ENCODE measurements around the gene NID1. TPM values are rescaled to one million over a fixed set of nuclear protein-coding genes. Genes with fewer than 3 reads are reported as not detected.

NID1 gene
- total RNA-seq, 1 donor from 2014 or later, result 89.4 TPM

- DNase-seq (ENCODE audit: low spot score), result no peak
These were observed 667 bp upstream of the NID1 start for GRCh38 chr1:236065509-236066005.

GRCh38 chr1:236063919-236064673 lies 794 bp downstream of the NID1 start:
- peak; percentile 73 for DNase-seq (ENCODE audit: low spot score)

GRCh38 chr1:236063551-236063918 lies 1.4 kb downstream of the NID1 start:
- DNase-seq (ENCODE audit: low spot score), result no peak

DNA sequence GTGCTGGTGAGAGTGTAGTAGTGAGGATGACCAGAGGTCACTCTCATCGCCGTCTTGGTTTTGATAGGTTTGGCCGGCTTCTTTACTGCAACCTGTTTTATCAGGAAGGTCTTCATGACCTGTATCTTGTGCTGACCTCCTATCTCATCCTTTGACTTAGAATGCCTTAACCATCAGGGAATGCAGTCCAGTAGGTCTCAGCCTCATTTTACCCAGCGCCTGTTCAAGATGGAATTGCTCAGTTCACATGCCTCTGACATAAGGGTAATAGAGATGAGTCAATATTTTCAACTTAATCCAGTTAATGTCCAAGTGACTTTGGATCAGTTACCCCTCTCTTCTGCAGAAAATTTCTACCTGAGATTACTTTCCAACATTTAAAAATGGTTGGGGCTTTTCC lies 4.6 kb downstream of the NID1 start:
- no peak for DNase-seq (ENCODE audit: low spot score)

DNA sequence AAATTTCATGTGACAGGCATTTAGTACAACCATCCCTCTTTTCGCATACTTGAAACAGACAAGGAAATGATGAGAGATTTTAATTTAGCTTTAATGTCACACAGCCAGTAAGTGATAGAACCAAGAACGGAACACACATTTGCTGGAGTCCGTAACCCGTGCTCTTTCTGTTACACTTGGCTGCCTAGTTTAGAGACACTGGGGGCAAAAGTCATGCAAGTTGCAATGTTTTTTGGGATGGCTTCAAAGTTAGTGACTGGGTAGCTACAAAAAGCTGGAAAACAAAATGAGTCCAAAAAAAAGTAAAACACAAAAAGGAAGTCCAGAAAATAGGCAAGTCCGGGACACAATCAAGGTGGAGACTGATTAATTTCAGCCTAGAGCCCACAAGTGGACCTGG lies 5.9 kb downstream of the NID1 start:
- DNase-seq (ENCODE audit: low spot score), result no peak

- DNase-seq (ENCODE audit: low spot score), result no peak
These were observed 6.6 kb downstream of the NID1 start for GRCh38 chr1:236058141-236058934.

GRCh38 chr1:236057546-236057945 lies 7.3 kb downstream of the NID1 start:
- DNase-seq (ENCODE audit: low spot score), result no peak

DNA sequence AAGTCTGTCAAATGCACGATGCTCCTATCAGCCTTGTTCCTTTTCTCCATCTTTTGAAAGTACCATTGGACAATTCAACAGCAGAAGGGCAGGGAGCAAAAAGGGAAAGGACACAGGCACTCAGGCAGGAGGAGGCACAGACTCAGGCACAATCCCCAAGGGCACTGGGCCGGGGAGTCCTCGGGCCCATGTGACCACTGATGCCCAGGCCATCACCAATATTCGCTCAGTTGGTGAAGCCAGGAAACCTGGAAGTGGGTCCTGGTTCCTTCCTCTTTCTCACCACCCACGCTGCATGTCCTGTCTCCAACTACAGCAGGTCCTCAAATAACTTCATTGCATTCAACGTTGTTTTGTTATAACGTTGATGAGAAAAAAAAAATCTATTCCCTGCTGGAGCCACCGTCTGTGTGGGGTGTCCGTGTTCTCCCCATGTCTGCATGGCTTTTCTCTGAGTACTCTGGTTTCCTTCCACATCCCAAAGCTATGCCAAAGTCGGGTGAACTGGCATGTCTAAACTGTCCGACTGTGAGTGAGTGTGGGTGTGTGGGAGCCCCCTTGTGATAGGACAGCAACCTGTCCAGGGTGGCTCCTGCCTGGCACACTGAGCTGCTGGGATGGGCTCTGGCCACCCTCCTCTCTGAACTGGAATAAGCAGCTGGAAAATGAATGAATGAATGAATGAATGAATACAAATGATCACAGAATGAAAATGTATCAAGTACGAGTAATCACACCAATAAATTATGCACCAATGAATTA lies 12.5 kb downstream of the NID1 start:
- DNase-seq (ENCODE audit: low spot score), result no peak

DNA sequence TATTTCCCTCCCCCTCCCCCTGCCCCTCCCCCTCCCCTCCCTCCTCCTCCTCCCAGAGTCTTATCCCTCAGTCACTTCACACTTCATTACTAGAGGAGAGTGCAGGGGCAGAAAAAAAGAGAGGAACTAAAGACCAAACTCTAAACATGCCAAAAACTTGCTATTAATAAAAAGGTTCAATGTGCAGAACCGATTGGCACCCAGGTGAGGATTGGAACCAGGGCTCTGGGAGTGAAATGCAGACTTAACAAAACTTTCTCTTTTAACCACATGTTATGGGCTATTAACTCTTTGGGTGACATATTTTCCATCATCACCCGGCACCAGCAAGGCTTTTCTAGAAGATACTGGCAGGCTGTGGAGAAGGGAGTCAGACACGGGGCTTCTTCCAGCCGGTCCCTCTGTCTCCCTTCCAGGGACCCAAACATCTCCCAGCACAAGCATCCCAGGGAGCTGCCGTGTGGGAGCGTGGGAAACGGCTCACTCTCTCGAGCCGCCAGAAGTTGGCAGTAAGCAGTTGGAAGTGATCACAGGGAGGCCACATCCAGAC lies 13.6 kb downstream of the NID1 start:
- DNase-seq (ENCODE audit: low spot score), result no peak

- DNase-seq (ENCODE audit: low spot score), result no peak
These were observed 19.1 kb downstream of the NID1 start for GRCh38 chr1:236045771-236046170.

DNA sequence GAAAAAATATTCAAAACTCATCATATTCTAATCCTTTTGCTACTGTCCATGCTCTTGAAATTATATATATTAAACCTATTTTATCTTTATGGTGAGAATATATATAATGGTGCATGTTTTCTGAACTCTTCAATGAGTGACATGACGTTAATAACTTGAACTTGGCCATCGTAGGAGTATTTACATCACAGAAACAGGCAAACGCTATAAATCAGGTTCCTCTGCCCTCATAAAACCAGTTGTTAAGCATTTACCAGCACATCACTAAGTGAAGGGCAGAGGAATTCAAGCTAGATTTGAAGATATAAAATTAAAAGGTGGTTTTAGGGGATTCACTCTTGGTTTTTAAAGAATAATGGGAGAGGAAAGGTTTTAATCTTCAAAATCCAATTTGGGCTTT lies 20.5 kb downstream of the NID1 start:
- no peak for DNase-seq (ENCODE audit: low spot score)

DNA sequence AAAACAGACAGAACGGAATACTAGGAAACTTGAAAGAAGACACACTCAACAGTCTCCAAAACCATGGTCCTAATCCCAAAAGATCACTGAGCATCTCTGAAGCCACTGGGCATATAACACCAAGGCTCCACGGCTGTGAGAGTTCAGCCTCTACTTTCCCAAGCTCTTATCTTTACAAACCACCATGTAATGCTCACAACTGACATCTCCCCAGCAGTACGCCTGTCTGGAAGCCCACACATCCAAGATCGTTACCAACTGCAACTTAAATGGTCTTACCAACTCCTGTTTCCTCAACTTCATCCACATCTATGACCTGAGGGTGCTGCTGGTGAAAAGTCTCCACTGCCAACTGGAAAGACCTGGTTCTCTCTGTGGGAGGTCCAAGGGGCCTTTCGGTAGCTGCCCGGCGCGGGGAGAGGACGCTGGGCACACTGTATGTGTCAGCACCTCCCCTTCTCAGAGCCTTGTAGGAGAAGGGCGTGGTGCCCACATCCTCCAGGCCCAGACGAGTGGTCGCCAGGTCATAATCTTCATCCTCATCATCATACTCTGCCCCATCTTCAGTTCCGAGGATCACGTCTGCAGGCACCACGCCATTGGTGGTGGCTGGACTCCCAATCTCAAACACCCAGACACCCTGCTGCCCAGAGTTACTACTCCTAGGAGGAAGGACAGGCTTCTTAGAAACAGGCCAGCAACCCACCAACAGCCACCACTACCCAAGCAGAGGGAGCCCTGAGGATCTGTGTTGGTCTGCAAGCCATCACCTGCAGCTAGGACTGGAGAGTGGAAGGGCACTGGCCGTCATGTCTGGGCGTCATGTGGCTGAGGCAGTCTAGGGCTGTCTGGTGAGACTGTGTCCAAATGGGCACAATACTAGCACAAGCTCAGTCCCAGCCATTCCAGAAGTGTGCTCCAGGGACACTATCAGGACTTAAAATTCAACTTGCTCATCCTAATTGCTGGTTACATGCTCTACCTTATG lies 23.0 kb downstream of the NID1 start:
- no peak for DNase-seq (ENCODE audit: low spot score)

DNA sequence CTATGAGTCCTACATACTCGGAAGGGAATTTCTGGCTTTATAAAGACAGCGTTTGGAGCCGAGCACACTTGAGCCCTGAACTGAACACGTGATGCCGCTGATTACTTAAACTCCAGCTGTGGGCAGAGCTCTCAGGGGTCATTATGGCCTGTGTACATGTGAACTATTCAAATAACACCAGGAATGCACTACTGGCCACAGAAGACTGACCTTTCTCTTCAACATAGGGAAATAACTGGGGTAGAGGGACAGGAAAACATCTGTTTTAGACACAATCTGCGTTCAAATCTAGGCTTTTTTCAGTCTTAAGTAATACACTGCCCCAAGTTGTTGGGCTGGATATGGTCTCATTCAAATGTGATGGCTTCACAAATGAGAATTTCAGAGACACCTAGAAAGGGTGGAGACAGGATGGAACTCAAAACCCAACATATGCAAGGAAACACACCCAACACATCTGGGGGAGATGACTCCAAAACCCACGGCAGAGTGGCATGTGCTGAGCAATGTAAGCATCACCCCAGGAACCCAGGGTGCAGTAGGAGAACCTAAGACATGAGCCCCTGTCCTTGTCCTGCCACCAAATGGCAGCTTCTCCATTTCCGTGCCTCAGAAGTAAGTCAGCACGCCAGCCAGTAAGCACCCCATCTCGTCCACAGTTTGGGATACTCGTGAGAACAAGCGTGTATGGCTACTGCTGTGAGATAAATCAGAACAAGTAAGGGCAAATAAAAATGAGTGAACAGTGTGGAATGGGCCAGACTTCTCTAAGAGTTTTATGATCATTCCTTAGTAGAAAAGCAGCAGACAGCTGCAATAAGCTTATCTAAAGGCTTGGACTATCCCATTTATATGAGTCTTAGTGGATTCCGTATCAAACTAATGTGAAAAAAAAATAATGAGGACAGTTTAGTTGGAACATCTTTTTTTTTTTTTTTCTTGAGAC lies 24.9 kb downstream of the NID1 start:
- DNase-seq (ENCODE audit: low spot score), result peak; percentile 36

GRCh38 chr1:236038034-236038433 lies 26.9 kb downstream of the NID1 start:
- no peak for DNase-seq (ENCODE audit: low spot score)

- DNase-seq (ENCODE audit: low spot score), result no peak
These were observed 29.2 kb downstream of the NID1 start for GRCh38 chr1:236035681-236036101.

GRCh38 chr1:236033336-236033735 lies 31.6 kb downstream of the NID1 start:
- no peak for DNase-seq (ENCODE audit: low spot score)

DNA sequence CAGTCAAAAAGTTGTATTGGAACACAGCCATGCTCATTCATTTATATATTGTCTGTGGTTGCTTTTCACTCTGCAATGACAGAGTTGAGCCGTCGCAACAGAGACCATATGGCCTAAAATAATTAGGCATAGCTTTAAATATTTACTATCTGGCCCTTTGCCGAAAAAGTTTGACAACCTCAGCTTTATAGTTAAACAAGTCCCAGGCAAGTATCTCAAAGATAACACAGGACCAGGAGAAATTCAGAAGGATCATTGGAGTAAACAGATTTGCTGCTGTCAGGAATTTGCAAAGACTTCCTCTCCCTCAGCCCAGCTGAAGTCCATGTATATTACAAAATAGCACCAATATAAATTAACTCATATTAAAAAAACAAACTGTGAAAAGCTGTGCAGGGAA lies 34.4 kb downstream of the NID1 start:
- DNase-seq (ENCODE audit: low spot score), result no peak

- no peak for DNase-seq (ENCODE audit: low spot score)
These were observed 35.4 kb downstream of the NID1 start for GRCh38 chr1:236029428-236029940.

DNA sequence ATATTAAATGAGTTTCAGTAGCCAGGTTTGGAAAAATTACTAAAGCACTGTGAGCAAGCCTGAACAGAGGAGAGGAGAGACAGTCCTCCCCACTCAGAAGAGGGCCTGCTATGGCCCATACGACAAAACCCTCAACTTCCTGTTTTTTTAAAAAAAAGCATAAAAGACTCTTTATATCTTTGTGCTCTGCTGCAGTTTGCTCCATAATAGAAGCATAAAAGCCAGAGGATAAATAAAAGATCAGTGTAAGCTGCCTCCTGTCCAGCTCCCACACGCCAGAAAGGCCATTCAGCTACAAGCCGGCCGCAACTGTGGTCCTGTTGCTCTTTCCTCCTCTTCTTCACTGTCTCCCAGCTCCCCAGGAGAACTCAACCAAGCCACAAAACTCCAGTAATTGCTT lies 37.8 kb downstream of the NID1 start:
- no peak for DNase-seq (ENCODE audit: low spot score)

Measured in mucosa of gallbladder (tissue), 1 donor.